B cell (primary cell): ENCODE data around the gene TMEM143. TPM values are rescaled to one million over a fixed set of nuclear protein-coding genes. Genes with fewer than 3 reads are reported as not detected.

Experiments
- ATAC-seq: fragments of 200-7000 bp; cut with Tn5 transposase; one replicate; pipeline ENCODE4 v1.10.0; 2021; ENCODE audit warnings: low read depth, mild to moderate bottlenecking, moderate number of reproducible peaks, moderate library complexity
- CTCF ChIA-PET: fragments of 350-600 bp; sonication (Branson Sonifier 250); formaldehyde crosslinking; loops from one replicate; lab custom pipeline; 2021; ENCODE audit warnings: antibody characterized with exemption, inconsistent platforms; lab: Charles Lee
- POLR2A ChIA-PET: fragments of 350-600 bp; sonication (Branson Sonifier 250); formaldehyde crosslinking; loops from one replicate; lab custom pipeline; 2021; ENCODE audit warnings: antibody characterized with exemption; lab: Charles Lee
- DNase-seq: peaks from one replicate; pipeline ENCODE4 v3.0.0; 2013
- H2AFZ ChIP-seq: 2 replicates; pipeline ENCODE4 v1.6.1; 2012; ENCODE audit warnings: mild to moderate bottlenecking, low read depth, low read length; ENCODE audit not compliant: insufficient read depth, poor library complexity, severe bottlenecking
- H3K27ac ChIP-seq, 2 donors: 1 replicate in 1 of 2; 2 replicates in 1 of 2; pipeline ENCODE4 v1.5.1; 2012 to 2013; ENCODE audit warnings: low read length in 2 of 2, mild to moderate bottlenecking in 2 of 2, moderate library complexity in 1 of 2
- H3K27me3 ChIP-seq, 4 experiments: fragments of 200-600 bp in 1 of 4; sonication (generic) in 1 of 4; replicated peaks in 1 of 4; 1 replicate in 2 of 4; 2 replicates in 2 of 4; pipeline versions ENCODE4 v1.6.1 to v1.7.0; 2013 to 2016; ENCODE audit warnings: low read length in 3 of 4, mild to moderate bottlenecking in 2 of 4, mixed read lengths in 1 of 4, moderate library complexity in 1 of 4; ENCODE audit not compliant: insufficient read depth in 4 of 4, control insufficient read depth in 3 of 4; ENCODE audit errors: control extremely low read depth in 1 of 4
- H3K36me3 ChIP-seq, 2 experiments: replicated peaks in 1 of 2; 1 replicate in 1 of 2; 2 replicates in 1 of 2; pipeline versions ENCODE4 v1.6.1 to v1.7.1; 2013; ENCODE audit warnings: low read length in 1 of 2; ENCODE audit not compliant: insufficient read depth in 2 of 2, control insufficient read depth in 1 of 2; ENCODE audit errors: control extremely low read depth in 1 of 2, extremely low read depth in 1 of 2
- H3K4me1 ChIP-seq, 2 donors: fragments of 200-600 bp in 1 of 2; sonication (generic) in 1 of 2; 1 replicate in 1 of 2; 2 replicates in 1 of 2; pipeline versions ENCODE4 v1.5.1 to v1.6.1; 2013 to 2017; ENCODE audit warnings: low read length in 2 of 2; ENCODE audit not compliant: control insufficient read depth in 2 of 2, insufficient read depth in 2 of 2
- H3K4me2 ChIP-seq: replicated peaks from 2 replicates; pipeline ENCODE3; 2012; ENCODE audit warnings: mild to moderate bottlenecking, low read depth, low read length; ENCODE audit not compliant: poor library complexity, severe bottlenecking
- H3K4me3 ChIP-seq, 5 experiments: fragments of 200-600 bp in 1 of 5; sonication (generic) in 1 of 5; 1 replicate in 3 of 5; 2 replicates in 2 of 5; pipeline versions ENCODE4 v1.5.1 to v1.7.0; 2011 to 2016; ENCODE audit warnings: low read length in 4 of 5, mild to moderate bottlenecking in 4 of 5, low read depth in 2 of 5, control low read depth in 1 of 5, moderate library complexity in 1 of 5; ENCODE audit not compliant: insufficient read depth in 1 of 5; ENCODE audit errors: control extremely low read depth in 1 of 5, extremely low read depth in 1 of 5
- H3K79me2 ChIP-seq: fragments of 200-600 bp; sonication (generic); one replicate; pipeline ENCODE4 v1.6.0; 2016; ENCODE audit warnings: low read length; ENCODE audit not compliant: control insufficient read depth, insufficient read depth
- H3K9ac ChIP-seq: fragments of 200-600 bp; sonication (generic); 2 replicates; pipeline ENCODE4 v1.6.1; 2017; ENCODE audit warnings: mild to moderate bottlenecking, low read length, moderate library complexity
- H3K9me3 ChIP-seq, 3 donors: one replicate each; pipeline versions ENCODE4 v1.6.1 to v1.7.1; 2013; ENCODE audit warnings: low read length in 2 of 3; ENCODE audit not compliant: control insufficient read depth in 2 of 3, insufficient read depth in 1 of 3; ENCODE audit errors: control extremely low read depth in 1 of 3
- H4K20me1 ChIP-seq: 2 replicates; pipeline ENCODE4 v1.6.0; 2012; ENCODE audit warnings: mild to moderate bottlenecking, low read length; ENCODE audit not compliant: insufficient read depth, control insufficient read depth, poor library complexity, severe bottlenecking
- H3K27ac Mint-ChIP-seq: one replicate; pipeline ENCODE4 v1.8.0; 2021; ENCODE audit warnings: mixed read lengths
- H3K27me3 Mint-ChIP-seq: one replicate; pipeline ENCODE4 v1.8.0; 2021; ENCODE audit warnings: mixed read lengths
- H3K4me1 Mint-ChIP-seq: one replicate; pipeline ENCODE4 v1.8.0; 2021; ENCODE audit warnings: mixed read lengths
- H3K4me3 Mint-ChIP-seq: one replicate; pipeline ENCODE4 v1.8.0; 2021; ENCODE audit warnings: mixed read lengths
- H3K9me3 Mint-ChIP-seq: one replicate; pipeline ENCODE4 v1.8.0; 2022; ENCODE audit warnings: mixed read lengths; ENCODE audit not compliant: insufficient read depth
- CTCF ChIP-seq: fragments of 200-600 bp; IDR thresholded peaks from one replicate; pipeline ENCODE4 v1.8.0; 2022; ENCODE audit warnings: antibody characterized with exemption, mild to moderate bottlenecking
- EZH2 ChIP-seq: IDR thresholded peaks from 2 replicates; pipeline ENCODE4 v1.6.1; 2012; ENCODE audit warnings: borderline replicate concordance, low read depth, mild to moderate bottlenecking, moderate library complexity, low read length; ENCODE audit not compliant: insufficient read depth, poor library complexity, severe bottlenecking
- WGBS: methylation state at CpG from one replicate; pipeline ENCODE4 v1.1.5; 2013; ENCODE audit warnings: missing lambda C conversion rate; ENCODE audit not compliant: insufficient coverage; 5-methylcytosine and 5-hydroxymethylcytosine counted together
- intact Hi-C: fragments of 100-400 bp; cut with micrococcal nuclease; formaldehyde crosslinking; loops from one replicate; pipeline ENCODE4 v1.10.0; 2022
- polyA plus RNA-seq: library from polyadenylated mRNA; depleted of rRNA; stranded (reverse); fragments of >200 nt; gene quantifications from 2 replicates; pipeline ENCODE4 v1.2.3, GENCODE V29; 2012
- total RNA-seq, 2 donors: library from RNA; stranded (reverse); fragments of 120-200 nt in 1 of 2; gene quantifications; 1 replicate in 1 of 2; 2 replicates in 1 of 2; pipeline versions ENCODE4 v1.2.3 to v1.2.4, GENCODE V29; 2013 to 2022

Gene TMEM143
- total and polyA plus RNA-seq, 2 donors (not counting 1 experiment from before 2014, with no cell fraction given), result 30.0 to 34.3 TPM

GRCh38 chr19:48371367-48371766, 7.6 kb upstream of the TMEM143 start:
- no peak for ATAC-seq
- no peak overlapping the region for H3K27ac Mint-ChIP-seq
- no peak for TF ChIP-seq EZH2
- TF ChIP-seq CTCF, result no peak
- no peaks in the 10 kb centered on the region for H3K79me2 ChIP-seq
- no peak overlapping the region for H3K4me3 Mint-ChIP-seq
- H3K4me3 ChIP-seq, result no peak overlapping the region
- peaks cover 4% of the 10 kb centered on the region for H3K27me3 Mint-ChIP-seq
- H3K4me1 Mint-ChIP-seq, result no peaks in the 10 kb centered on the region
- intact Hi-C loops, result no loop called here
- DNase-seq, result no peak
- no peak overlapping the region for H3K9ac ChIP-seq
- ChIA-PET CTCF (interaction anchor here (0.6 kb wide), 1 partner anchor 10 kb away, joined by 3 read pairs; no protein-coding TSS in a partner anchor), POLR2A (interaction anchor here (0.6 kb wide), 2 partner anchors 9 to 16 kb away, joined by 6 to 7 read pairs; no protein-coding TSS in a partner anchor)
- 85% methylated on average over 6 of the region's 7 CpGs for WGBS
- H3K4me1 ChIP-seq, result no peaks in the 10 kb centered on the region
- H4K20me1 ChIP-seq, result no peaks in the 10 kb centered on the region
- H3K27me3 ChIP-seq, result no peaks in the 10 kb centered on the region
- no peak overlapping the region for H3K4me2 ChIP-seq
- H2AFZ ChIP-seq, result no peak overlapping the region
- H3K27ac ChIP-seq, result no peak overlapping the region
- no peaks in the 10 kb centered on the region for H3K9me3 ChIP-seq
- H3K9me3 Mint-ChIP-seq, result no peaks in the 10 kb centered on the region
- H3K36me3 ChIP-seq, result no peaks in the 10 kb centered on the region

GRCh38 chr19:48370955-48371354, 7.2 kb upstream of the TMEM143 start:
- Histone ChIP-seq H3K27ac (no peak overlapping the region), H3K9ac (no peak overlapping the region), H3K4me3 (no peak overlapping the region), H4K20me1 (no peaks in the 10 kb centered on the region), H3K4me1 (no peaks in the 10 kb centered on the region), H3K36me3 (no peaks in the 10 kb centered on the region), H3K4me2 (no peak overlapping the region), H2AFZ (no peak overlapping the region), H3K9me3 (no peaks in the 10 kb centered on the region), H3K79me2 (no peaks in the 10 kb centered on the region), H3K27me3 (no peaks in the 10 kb centered on the region)
- CTCF ChIA-PET, result no interaction called here
- Mint-ChIP-seq H3K27me3 (peaks cover 4% of the 10 kb centered on the region), H3K4me1 (no peaks in the 10 kb centered on the region), H3K4me3 (no peak overlapping the region), H3K9me3 (no peaks in the 10 kb centered on the region), H3K27ac (no peak overlapping the region)
- no peak for TF ChIP-seq CTCF
- no peak for TF ChIP-seq EZH2
- POLR2A ChIA-PET, result interaction anchor here (0.6 kb wide), 1 partner anchor 9 kb away, joined by 6 read pairs; no protein-coding TSS in a partner anchor
- no peak for ATAC-seq
- 100% methylated on average over 4 of the region's 4 CpGs for WGBS
- DNase-seq, result no peak
- intact Hi-C loops, result no loop called here
